ENCODE results near the gene AUP1. TPM values are rescaled to one million over a fixed set of nuclear protein-coding genes. Genes with fewer than 3 reads are reported as not detected.

AUP1 gene
- total and polyA plus RNA-seq, 10 of the 15 experiments (the other 5 are each of a cell fraction or from before 2014, with no cell fraction given) = 39.1 to 215 (median 138) TPM

GRCh38 chr2:74537140-74537539 lies 7.6 kb upstream of the AUP1 start:
- ATAC-seq (no peak), FAIRE-seq (no peak), DNase-seq (ENCODE audit: low read depth, low spot score) (no peak)
- H3K4me2 ChIP-seq (ENCODE audit: control insufficient read depth, insufficient read depth) = no peak overlapping the region
- no peak overlapping the region for H3K27ac ChIP-seq (ENCODE audit: control insufficient read depth, insufficient read depth)
- in situ Hi-C loops (cut with MboI) = no loop called here
- no peaks in the 10 kb centered on the region for H3K27me3 ChIP-seq (replicated peaks in 1 of 2; ENCODE audit: control insufficient read depth in 2 of 2, insufficient read depth in 2 of 2, low read length in 1 of 2)
- no TSS peak for BruUV-seq (replicated peaks)
- H2AFZ ChIP-seq (ENCODE audit: control insufficient read depth, low read depth, low read length) = no peak overlapping the region
- RAD21 ChIA-PET (ENCODE audit: unreplicated experiment) = no interaction called here
- POLR2A ChIA-PET = interaction anchor here (2.3 kb wide), 1 partner anchor 34 kb away, joined by 8 read pairs; no protein-coding TSS in a partner anchor
- no peaks in the 10 kb centered on the region for H3K9me3 ChIP-seq (replicated peaks; ENCODE audit: control insufficient read depth, insufficient read depth, low read length)
- no peak overlapping the region for H3K9ac ChIP-seq (ENCODE audit: control insufficient read depth, insufficient read depth, low read length)
- SMC1A ChIA-PET (ENCODE audit: uncharacterized antibody, unreplicated experiment) = interaction anchor here (3.3 kb wide), 1 partner anchor 48 kb away, joined by 40 read pairs; no protein-coding TSS in a partner anchor
- H3K4me3 ChIP-seq = no peak overlapping the region
- peaks cover 15% of the 10 kb centered on the region for H3K4me1 ChIP-seq (ENCODE audit: control insufficient read depth, insufficient read depth, low read length)
- H3K36me3 ChIP-seq (ENCODE audit: control insufficient read depth in 2 of 2, insufficient read depth in 2 of 2, low read length in 1 of 2) = peaks cover 8 to 18% of the 10 kb centered on the region in 2 experiments
- H3K79me2 ChIP-seq (ENCODE audit: control insufficient read depth, insufficient read depth, low read length) = peaks cover 4% of the 10 kb centered on the region
- no peaks in the 10 kb centered on the region for H4K20me1 ChIP-seq (ENCODE audit: control insufficient read depth, insufficient read depth)
- no peak for TF ChIP-seq HCFC1 (IDR thresholded peaks at IDR 0.05; ENCODE audit: low read length)
- CTCF ChIA-PET = interaction anchor here (4.9 kb wide), 1 partner anchor 48 kb away, joined by 36 read pairs; no protein-coding TSS in a partner anchor
- intact Hi-C loops (cut with micrococcal nuclease; ENCODE audit: unreplicated experiment) = no loop called here
- 75% methylated on average over 4 of the region's 4 CpGs for whole genome bisulfite sequencing (ENCODE audit: insufficient coverage, insufficient replicate concordance, low lambda C conversion rate, missing lambda C conversion rate)

- Histone ChIP-seq H3K9ac (ENCODE audit: control insufficient read depth, insufficient read depth, low read length) (no peak overlapping the region), H4K20me1 (ENCODE audit: control insufficient read depth, insufficient read depth) (no peaks in the 10 kb centered on the region), H2AFZ (ENCODE audit: control insufficient read depth, low read depth, low read length) (no peak overlapping the region), H3K36me3 (ENCODE audit: control insufficient read depth in 2 of 2, insufficient read depth in 2 of 2, low read length in 1 of 2) (peaks cover 8 to 24% of the 10 kb centered on the region in 2 experiments), H3K4me1 (ENCODE audit: control insufficient read depth, insufficient read depth, low read length) (peaks cover 23% of the 10 kb centered on the region), H3K4me3 (no peak overlapping the region), H3K27ac (ENCODE audit: control insufficient read depth, insufficient read depth) (no peak overlapping the region), H3K79me2 (ENCODE audit: control insufficient read depth, insufficient read depth, low read length) (peaks cover 8% of the 10 kb centered on the region), H3K9me3 (replicated peaks; ENCODE audit: control insufficient read depth, insufficient read depth, low read length) (no peaks in the 10 kb centered on the region), H3K27me3 (replicated peaks in 1 of 2; ENCODE audit: control insufficient read depth in 2 of 2, insufficient read depth in 2 of 2, low read length in 1 of 2) (no peaks in the 10 kb centered on the region), H3K4me2 (ENCODE audit: control insufficient read depth, insufficient read depth) (no peak overlapping the region)
- ChIA-PET RAD21 (ENCODE audit: unreplicated experiment) (no interaction called here), SMC1A (ENCODE audit: uncharacterized antibody, unreplicated experiment) (no interaction called here), POLR2A (no interaction called here), CTCF (interaction anchor here (1.0 to 4.9 kb wide), 2 partner anchors 48 to 49 kb away, joined by 3 to 36 read pairs; no protein-coding TSS in a partner anchor)
- intact Hi-C loops (cut with micrococcal nuclease; ENCODE audit: unreplicated experiment) = no loop called here
- ATAC-seq (no peak), DNase-seq (ENCODE audit: low read depth, low spot score) (no peak), FAIRE-seq (no peak)
- 84% methylated on average over 23 of the region's 23 CpGs for WGBS (ENCODE audit: insufficient coverage, insufficient replicate concordance, low lambda C conversion rate, missing lambda C conversion rate)
- no TSS peak for BruUV-seq (replicated peaks)
- TF ChIP-seq POLR2A (IDR thresholded peaks at IDR 0.05; ENCODE audit: low read depth, low read length) (peak; percentile 42), POLR2AphosphoS2 (IDR thresholded peaks at IDR 0.05; ENCODE audit: low read depth, low read length) (0 out of 2 replicates have a peak, but pooled peaks have one; percentile 4), SREBF2 (IDR thresholded peaks at IDR 0.05; ENCODE audit: low read length) (no peak)
- in situ Hi-C loops (cut with MboI) = no loop called here
Measured at GRCh38 chr2:74536166-74536950, 6.9 kb upstream of the AUP1 start.

Measured in GM12878 (cell line).